K562 (cell line): Measurements from ENCODE around the gene RNU6-7. TPM values are rescaled to one million over a fixed set of nuclear protein-coding genes. Genes with fewer than 3 reads are reported as not detected.

Experiments used
- C11orf30 ChIP-seq: fragments of 450-650 bp; IDR thresholded peaks from 2 replicates; pipeline ENCODE4 v1.6.1; 2016; ENCODE audit warnings: low read depth, mild to moderate bottlenecking
- FOXJ3 ChIP-seq: sonication (generic); formaldehyde crosslinking; IDR thresholded peaks from 2 replicates; pipeline ENCODE4 v1.4.0; 2020; ENCODE audit warnings: mild to moderate bottlenecking, missing genetic modification reagents
- NCOA2 ChIP-seq, 2 experiments: fragments of 450-650 bp; IDR thresholded peaks; 2 replicates each; pipeline ENCODE4 v1.6.1; 2018; ENCODE audit warnings: mild to moderate bottlenecking in 2 of 2, moderate library complexity in 1 of 2; ENCODE audit not compliant: partially characterized antibody in 2 of 2
- SOX6 ChIP-seq: fragments of 450-650 bp; IDR thresholded peaks from 2 replicates; pipeline ENCODE4 v1.6.1; 2014; ENCODE audit warnings: mild to moderate bottlenecking
- TEAD4 ChIP-seq, 2 experiments: sonication (generic) in 1 of 2; formaldehyde crosslinking in 1 of 2; IDR thresholded peaks; 2 replicates each; pipeline versions ENCODE4 v1.6.1 to v1.8.0; 2012 to 2022; ENCODE audit warnings: borderline replicate concordance in 1 of 2, inconsistent platforms in 1 of 2, low read length in 1 of 2, mild to moderate bottlenecking in 1 of 2, missing genetic modification reagents in 1 of 2
- ZC3H11A ChIP-seq: IDR thresholded peaks from 2 replicates; pipeline ENCODE4 v1.6.1; 2012; ENCODE audit warnings: low read depth, low read length, improper control_type of control experiment
- ZNF217 ChIP-seq: sonication (generic); formaldehyde crosslinking; IDR thresholded peaks from 2 replicates; pipeline ENCODE4 v1.8.0; 2022; ENCODE audit warnings: mild to moderate bottlenecking, missing genetic modification reagents
- ZNF3 ChIP-seq: fragments of 250-450 bp; sonication (Bioruptor Pico); IDR thresholded peaks from 2 replicates; pipeline ENCODE4 v1.5.0; 2021; ENCODE audit warnings: mild to moderate bottlenecking, moderate library complexity
- ZNF695 ChIP-seq: fragments of 450-650 bp; formaldehyde crosslinking; IDR thresholded peaks from 2 replicates; pipeline ENCODE4 v1.4.0; 2020; ENCODE audit warnings: mild to moderate bottlenecking, moderate library complexity
- polyA plus RNA-seq, 8 experiments: library from polyadenylated mRNA; depleted of rRNA in 4 of 8; stranded (reverse) in 5 of 8; unstranded in 3 of 8; fragments of >200 nt; fragmentation: Nextera tagmentation in 2 of 8; fragmentation: Illumina TruSeq in 1 of 8; extraction: Ambion mirVana in 2 of 8; extraction: Trizol in 1 of 8; gene quantifications; 2 replicates each; pipeline versions ENCODE4 v1.2.1 to v1.2.3, GENCODE V29; 2011 to 2014; ENCODE audit warnings: inconsistent platforms in 1 of 8, missing spikeins in 1 of 8
- total RNA-seq, 7 experiments: library from RNA; depleted of rRNA in 6 of 7; stranded (reverse); fragments of >200 nt in 6 of 7; fragmentation: Illumina TruSeq in 2 of 7; extraction: Trizol in 2 of 7; gene quantifications; 2 replicates each; pipeline versions ENCODE4 v1.2.1 to v1.2.3, GENCODE V29; 2011 to 2021; ENCODE audit warnings: low replicate concordance in 1 of 7
- TF ChIP-seq, protein P1 (sequence below), 2 experiments: fragments of 450-650 bp in 1 of 2; sonication (generic) in 1 of 2; formaldehyde crosslinking in 1 of 2; IDR thresholded peaks; 2 replicates each; pipeline versions ENCODE4 v1.7.1 to v1.9.0; 2016 to 2022; ENCODE audit warnings: inconsistent platforms in 1 of 2, mild to moderate bottlenecking in 1 of 2, missing genetic modification reagents in 1 of 2
- TF ChIP-seq, protein P2 (sequence below): fragments of 450-650 bp; IDR thresholded peaks from one replicate; pipeline ENCODE4 v1.6.1; 2018; ENCODE audit warnings: mild to moderate bottlenecking, moderate library complexity; ENCODE audit not compliant: partially characterized antibody
- TF ChIP-seq, protein P3 (sequence below): fragments of 450-650 bp; IDR thresholded peaks from 2 replicates; pipeline ENCODE4 v1.6.1; 2016; ENCODE audit warnings: borderline replicate concordance
- TF ChIP-seq, protein P4 (sequence below): sonication (generic); formaldehyde crosslinking; IDR thresholded peaks from 2 replicates; pipeline ENCODE4 v1.8.1; 2023; ENCODE audit warnings: mild to moderate bottlenecking, missing genetic modification reagents

The RNU6-7 gene
- total and polyA plus RNA-seq, 9 of the 15 experiments (the other 6 are each of a cell fraction or from before 2014, with no cell fraction given), result not detected

DNA sequence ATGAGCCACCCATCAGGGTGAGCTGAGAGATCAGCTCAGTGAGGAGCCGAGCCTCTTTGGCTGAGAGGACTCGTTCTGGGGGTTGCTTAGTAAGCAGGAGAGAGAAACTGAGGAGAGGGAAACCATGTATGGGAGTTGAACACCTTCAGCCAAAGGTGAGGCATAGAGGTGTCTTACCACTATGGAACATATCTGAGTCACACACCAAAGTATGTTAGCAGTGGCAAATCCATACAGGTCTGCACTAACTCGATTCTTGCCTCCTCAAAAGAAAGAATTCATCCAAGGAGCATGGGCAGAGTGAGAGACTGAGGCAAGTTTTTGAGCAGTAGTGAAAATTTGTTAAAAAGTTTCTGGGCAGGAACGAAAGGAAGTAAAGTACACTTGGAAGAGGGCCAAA is 47.9 kb downstream of the RNU6-7 start (continued):
- TF ChIP-seq, protein P1, sequence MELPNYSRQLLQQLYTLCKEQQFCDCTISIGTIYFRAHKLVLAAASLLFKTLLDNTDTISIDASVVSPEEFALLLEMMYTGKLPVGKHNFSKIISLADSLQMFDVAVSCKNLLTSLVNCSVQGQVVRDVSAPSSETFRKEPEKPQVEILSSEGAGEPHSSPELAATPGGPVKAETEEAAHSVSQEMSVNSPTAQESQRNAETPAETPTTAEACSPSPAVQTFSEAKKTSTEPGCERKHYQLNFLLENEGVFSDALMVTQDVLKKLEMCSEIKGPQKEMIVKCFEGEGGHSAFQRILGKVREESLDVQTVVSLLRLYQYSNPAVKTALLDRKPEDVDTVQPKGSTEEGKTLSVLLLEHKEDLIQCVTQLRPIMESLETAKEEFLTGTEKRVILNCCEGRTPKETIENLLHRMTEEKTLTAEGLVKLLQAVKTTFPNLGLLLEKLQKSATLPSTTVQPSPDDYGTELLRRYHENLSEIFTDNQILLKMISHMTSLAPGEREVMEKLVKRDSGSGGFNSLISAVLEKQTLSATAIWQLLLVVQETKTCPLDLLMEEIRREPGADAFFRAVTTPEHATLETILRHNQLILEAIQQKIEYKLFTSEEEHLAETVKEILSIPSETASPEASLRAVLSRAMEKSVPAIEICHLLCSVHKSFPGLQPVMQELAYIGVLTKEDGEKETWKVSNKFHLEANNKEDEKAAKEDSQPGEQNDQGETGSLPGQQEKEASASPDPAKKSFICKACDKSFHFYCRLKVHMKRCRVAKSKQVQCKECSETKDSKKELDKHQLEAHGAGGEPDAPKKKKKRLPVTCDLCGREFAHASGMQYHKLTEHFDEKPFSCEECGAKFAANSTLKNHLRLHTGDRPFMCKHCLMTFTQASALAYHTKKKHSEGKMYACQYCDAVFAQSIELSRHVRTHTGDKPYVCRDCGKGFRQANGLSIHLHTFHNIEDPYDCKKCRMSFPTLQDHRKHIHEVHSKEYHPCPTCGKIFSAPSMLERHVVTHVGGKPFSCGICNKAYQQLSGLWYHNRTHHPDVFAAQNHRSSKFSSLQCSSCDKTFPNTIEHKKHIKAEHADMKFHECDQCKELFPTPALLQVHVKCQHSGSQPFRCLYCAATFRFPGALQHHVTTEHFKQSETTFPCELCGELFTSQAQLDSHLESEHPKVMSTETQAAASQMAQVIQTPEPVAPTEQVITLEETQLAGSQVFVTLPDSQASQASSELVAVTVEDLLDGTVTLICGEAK (IDR thresholded peaks at IDR 0.05), result no peak
- TF ChIP-seq, protein P1 (CRISPR knock-in tag; IDR thresholded peaks at IDR 0.05), result no peak
- TF ChIP-seq, protein P2, sequence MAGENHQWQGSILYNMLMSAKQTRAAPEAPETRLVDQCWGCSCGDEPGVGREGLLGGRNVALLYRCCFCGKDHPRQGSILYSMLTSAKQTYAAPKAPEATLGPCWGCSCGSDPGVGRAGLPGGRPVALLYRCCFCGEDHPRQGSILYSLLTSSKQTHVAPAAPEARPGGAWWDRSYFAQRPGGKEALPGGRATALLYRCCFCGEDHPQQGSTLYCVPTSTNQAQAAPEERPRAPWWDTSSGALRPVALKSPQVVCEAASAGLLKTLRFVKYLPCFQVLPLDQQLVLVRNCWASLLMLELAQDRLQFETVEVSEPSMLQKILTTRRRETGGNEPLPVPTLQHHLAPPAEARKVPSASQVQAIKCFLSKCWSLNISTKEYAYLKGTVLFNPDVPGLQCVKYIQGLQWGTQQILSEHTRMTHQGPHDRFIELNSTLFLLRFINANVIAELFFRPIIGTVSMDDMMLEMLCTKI, result no peak
- TF ChIP-seq ZNF3, result no peak
- TF ChIP-seq ZNF695 (CRISPR knock-in tag), result no peak
- TF ChIP-seq ZNF217 (CRISPR knock-in tag), result no peak
- no peak for TF ChIP-seq C11orf30
- no peak for TF ChIP-seq SOX6
- TF ChIP-seq, protein P3, sequence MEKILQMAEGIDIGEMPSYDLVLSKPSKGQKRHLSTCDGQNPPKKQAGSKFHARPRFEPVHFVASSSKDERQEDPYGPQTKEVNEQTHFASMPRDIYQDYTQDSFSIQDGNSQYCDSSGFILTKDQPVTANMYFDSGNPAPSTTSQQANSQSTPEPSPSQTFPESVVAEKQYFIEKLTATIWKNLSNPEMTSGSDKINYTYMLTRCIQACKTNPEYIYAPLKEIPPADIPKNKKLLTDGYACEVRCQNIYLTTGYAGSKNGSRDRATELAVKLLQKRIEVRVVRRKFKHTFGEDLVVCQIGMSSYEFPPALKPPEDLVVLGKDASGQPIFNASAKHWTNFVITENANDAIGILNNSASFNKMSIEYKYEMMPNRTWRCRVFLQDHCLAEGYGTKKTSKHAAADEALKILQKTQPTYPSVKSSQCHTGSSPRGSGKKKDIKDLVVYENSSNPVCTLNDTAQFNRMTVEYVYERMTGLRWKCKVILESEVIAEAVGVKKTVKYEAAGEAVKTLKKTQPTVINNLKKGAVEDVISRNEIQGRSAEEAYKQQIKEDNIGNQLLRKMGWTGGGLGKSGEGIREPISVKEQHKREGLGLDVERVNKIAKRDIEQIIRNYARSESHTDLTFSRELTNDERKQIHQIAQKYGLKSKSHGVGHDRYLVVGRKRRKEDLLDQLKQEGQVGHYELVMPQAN, result no peak
- no peak for TF ChIP-seq ZC3H11A
- TF ChIP-seq TEAD4 (IDR thresholded peaks at IDR 0.05; ENCODE audit: low read length), result no peak
- no peak for TF ChIP-seq TEAD4 (CRISPR knock-in tag; IDR thresholded peaks at IDR 0.05; ENCODE audit: borderline replicate concordance)
- TF ChIP-seq, protein P4, sequence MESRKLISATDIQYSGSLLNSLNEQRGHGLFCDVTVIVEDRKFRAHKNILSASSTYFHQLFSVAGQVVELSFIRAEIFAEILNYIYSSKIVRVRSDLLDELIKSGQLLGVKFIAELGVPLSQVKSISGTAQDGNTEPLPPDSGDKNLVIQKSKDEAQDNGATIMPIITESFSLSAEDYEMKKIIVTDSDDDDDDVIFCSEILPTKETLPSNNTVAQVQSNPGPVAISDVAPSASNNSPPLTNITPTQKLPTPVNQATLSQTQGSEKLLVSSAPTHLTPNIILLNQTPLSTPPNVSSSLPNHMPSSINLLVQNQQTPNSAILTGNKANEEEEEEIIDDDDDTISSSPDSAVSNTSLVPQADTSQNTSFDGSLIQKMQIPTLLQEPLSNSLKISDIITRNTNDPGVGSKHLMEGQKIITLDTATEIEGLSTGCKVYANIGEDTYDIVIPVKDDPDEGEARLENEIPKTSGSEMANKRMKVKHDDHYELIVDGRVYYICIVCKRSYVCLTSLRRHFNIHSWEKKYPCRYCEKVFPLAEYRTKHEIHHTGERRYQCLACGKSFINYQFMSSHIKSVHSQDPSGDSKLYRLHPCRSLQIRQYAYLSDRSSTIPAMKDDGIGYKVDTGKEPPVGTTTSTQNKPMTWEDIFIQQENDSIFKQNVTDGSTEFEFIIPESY, result no peak
- no peak for TF ChIP-seq NCOA2 (IDR thresholded peaks at IDR 0.05; ENCODE audit: partially characterized antibody in 2 of 2)
- no peak for TF ChIP-seq FOXJ3
